Sigmoid colon (tissue), 4 donors: ENCODE results near the gene HIVEP2.

Source experiments
- EP300 ChIP-seq, 4 donors: sonication (generic); formaldehyde crosslinking; IDR thresholded peaks; one replicate each; pipeline ENCODE4 v1.6.1; 2017; ENCODE audit warnings: antibody characterized with exemption in 4 of 4
- POLR2A ChIP-seq, 2 donors: fragments of 450-650 bp; IDR thresholded peaks; one replicate each; pipeline ENCODE4 v1.6.1; 2016; ENCODE audit warnings: antibody characterized with exemption in 2 of 2, mild to moderate bottlenecking in 2 of 2, moderate library complexity in 2 of 2
- POLR2AphosphoS5 ChIP-seq, 4 donors: sonication (generic); formaldehyde crosslinking; IDR thresholded peaks; one replicate each; pipeline ENCODE4 v1.6.1; 2017; ENCODE audit warnings: antibody characterized with exemption in 4 of 4
- TF ChIP-seq, protein P1 (sequence below), 4 experiments: fragments of 450-650 bp in 3 of 4; fragments of 200-600 bp in 1 of 4; IDR thresholded peaks; one replicate each; pipeline ENCODE4 v1.5.1; 2016 to 2019; ENCODE audit warnings: antibody characterized with exemption in 4 of 4, mild to moderate bottlenecking in 3 of 4, moderate library complexity in 2 of 4

DNA sequence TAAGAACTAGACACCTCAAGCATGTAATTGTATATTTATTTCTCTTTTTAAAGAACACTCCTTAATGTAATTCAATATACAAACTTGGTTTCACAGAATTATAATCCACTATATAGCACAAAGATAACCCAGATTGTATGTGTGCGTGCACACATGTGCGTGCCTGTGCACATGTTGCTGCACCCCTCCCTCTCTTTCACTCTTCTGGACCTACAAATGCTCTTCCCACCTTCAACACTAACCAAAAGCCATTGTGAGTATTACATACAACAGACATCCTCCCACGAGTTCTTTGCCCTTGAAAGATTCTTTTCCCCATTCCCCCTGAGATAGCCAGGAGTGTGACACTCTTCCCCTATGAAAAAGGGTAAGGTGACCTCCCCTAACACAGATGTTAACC lies 193.5 kb downstream of the HIVEP2 start:
- TF ChIP-seq EP300 (IDR thresholded peaks at IDR 0.05) (no peak), POLR2A (IDR thresholded peaks at IDR 0.05) (no peak), POLR2AphosphoS5 (IDR thresholded peaks at IDR 0.05) (no peak)
- TF ChIP-seq, protein P1, sequence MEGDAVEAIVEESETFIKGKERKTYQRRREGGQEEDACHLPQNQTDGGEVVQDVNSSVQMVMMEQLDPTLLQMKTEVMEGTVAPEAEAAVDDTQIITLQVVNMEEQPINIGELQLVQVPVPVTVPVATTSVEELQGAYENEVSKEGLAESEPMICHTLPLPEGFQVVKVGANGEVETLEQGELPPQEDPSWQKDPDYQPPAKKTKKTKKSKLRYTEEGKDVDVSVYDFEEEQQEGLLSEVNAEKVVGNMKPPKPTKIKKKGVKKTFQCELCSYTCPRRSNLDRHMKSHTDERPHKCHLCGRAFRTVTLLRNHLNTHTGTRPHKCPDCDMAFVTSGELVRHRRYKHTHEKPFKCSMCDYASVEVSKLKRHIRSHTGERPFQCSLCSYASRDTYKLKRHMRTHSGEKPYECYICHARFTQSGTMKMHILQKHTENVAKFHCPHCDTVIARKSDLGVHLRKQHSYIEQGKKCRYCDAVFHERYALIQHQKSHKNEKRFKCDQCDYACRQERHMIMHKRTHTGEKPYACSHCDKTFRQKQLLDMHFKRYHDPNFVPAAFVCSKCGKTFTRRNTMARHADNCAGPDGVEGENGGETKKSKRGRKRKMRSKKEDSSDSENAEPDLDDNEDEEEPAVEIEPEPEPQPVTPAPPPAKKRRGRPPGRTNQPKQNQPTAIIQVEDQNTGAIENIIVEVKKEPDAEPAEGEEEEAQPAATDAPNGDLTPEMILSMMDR (IDR thresholded peaks at IDR 0.05) = no peak
